ENCODE data around the gene ZNF850.
"Not testable (repeated sequence)": the region's sequence is repeated elsewhere in the genome, so short reads cannot be mapped to it uniquely, and the experiment has no call there.

DNA sequence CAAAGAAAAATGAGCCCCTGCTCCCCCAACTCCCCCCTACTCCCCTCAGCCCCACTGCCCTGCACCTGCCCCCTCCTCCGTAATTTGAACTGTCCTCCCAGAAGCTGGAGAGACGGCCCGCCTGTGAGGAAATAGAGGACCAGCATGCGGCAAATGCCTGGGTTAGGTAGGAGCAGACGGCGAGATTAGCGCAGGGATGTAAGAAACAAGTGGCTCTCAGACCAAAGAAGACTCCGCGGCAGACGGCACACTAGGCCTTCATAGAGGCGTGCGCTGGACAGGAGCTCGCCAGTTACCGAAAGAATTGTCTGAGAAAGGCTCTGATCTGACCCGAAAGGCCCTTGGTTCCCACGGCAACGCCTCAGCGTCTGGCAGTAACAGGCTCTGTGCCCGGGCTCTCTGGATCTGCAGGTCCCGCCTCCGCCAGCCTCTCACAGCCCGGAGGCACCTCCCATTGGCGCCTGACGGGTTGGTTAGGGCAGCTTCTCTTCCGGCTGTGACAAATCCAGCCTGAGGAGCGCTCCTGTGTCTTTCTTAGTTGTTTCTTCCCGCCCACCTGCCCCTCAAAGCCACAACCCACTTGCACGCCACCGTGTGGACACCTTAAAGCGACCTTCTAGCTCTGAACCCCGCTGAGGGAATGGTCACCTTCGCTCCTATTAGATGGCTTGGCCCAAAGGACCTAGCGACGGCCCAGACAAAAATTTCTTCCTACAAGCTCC lies 19.0 kb upstream of the ZNF850 start:
- not testable (repeated sequence) for TF ChIP-seq CTCF (IDR thresholded peaks at IDR 0.05; ENCODE audit: poor library complexity); EZH2 (IDR thresholded peaks at IDR 0.05; ENCODE audit: borderline replicate concordance); EZH2phosphoT487 (IDR thresholded peaks at IDR 0.05; ENCODE audit: low read depth, severe bottlenecking, unreplicated experiment)

Measured in hepatocyte (in vitro differentiated cells).